ENCODE measurements around the gene ADIPOR2.

ADIPOR2 gene

GRCh38 chr12:1832801-1833595, 142.1 kb downstream of the ADIPOR2 start:
- DNase-seq (ENCODE audit: low read depth) = no peak

DNA sequence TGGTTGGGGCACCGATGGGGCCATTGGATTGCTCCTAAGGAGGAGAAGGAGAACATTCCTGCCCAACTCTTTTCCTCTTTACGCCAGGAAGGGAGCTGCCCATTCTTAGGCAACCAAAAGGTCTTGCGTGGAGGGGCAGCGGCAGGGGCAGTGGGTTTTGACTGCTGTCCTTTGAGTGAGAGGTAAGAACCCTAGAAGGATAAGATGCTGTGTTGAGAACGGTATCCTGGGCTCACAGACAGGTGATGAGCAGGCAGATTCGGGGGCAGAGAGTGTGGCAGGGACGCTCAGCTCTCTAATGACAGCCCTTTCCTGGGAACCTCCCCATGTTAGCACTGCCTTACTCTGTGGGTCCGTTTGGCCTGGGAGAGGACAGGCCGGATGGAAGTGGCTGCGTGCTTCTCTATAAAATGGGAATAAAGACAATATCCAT, 142.7 kb downstream of the ADIPOR2 start:
- no peak for DNase-seq (ENCODE audit: low read depth)

DNA sequence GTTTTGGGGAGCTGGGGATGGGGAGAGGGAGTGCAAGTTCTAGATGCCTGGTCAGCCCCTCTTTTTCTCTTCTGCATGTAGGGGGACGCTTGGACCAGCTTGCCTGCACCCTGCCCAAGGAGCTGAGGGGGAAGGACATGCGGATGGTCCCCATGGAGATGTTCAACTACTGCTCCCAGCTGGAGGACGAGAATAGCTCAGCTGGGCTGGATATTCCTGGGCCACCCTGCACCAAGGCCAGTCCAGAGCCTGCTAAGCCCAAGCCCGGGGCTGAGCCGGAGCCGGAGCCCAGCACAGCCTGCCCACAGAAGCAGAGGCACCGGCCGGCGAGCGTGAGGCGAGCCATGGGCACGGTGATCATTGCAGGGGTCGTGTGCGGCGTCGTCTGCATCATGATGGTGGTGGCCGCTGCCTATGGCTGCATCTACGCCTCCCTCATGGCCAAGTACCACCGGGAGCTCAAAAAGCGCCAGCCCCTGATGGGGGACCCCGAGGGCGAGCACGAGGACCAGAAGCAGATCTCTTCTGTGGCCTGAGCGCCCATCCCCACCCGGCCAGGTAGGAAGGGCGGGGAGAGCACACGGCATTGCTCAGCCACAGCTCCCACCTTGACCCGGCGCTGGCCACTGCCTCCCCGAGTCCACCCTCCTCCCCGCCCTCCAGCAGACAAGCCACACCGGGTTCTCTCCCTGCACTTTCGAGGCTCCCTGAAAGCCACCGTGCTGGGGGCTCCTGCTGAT, 143.5 kb downstream of the ADIPOR2 start:
- DNase-seq (ENCODE audit: low read depth) = no peak

GRCh38 chr12:1835211-1836131, 144.6 kb downstream of the ADIPOR2 start:
- DNase-seq (ENCODE audit: low read depth) = no peak

DNA sequence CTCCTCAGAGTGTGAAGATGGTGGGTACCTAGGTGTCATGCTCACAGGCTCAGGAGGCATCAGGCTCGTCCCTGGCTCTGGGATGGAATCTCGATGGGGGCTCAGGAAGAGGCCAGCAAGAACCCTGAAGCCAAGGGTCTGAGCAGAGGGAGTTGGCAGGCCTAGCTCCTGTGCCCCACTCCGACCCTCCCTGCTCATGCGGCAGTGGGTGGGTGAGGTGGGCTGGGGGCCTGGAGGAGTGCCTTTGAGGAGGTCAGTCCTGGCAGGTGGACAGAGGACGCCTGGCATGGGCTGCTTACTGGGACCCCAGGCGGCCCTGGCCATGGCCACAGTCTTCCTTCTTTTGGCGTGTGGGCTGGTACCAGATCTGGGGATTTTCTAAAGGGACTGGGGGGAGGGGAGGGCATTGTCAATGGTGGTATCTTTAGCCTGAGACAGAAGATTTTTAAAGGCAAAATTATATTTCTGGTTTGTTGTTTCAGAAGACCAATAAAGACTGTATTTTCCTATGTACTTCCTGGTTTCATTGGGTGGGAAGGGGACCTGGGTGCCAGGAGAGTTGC, 145.5 kb downstream of the ADIPOR2 start:
- DNase-seq (ENCODE audit: low read depth) = no peak

DNA sequence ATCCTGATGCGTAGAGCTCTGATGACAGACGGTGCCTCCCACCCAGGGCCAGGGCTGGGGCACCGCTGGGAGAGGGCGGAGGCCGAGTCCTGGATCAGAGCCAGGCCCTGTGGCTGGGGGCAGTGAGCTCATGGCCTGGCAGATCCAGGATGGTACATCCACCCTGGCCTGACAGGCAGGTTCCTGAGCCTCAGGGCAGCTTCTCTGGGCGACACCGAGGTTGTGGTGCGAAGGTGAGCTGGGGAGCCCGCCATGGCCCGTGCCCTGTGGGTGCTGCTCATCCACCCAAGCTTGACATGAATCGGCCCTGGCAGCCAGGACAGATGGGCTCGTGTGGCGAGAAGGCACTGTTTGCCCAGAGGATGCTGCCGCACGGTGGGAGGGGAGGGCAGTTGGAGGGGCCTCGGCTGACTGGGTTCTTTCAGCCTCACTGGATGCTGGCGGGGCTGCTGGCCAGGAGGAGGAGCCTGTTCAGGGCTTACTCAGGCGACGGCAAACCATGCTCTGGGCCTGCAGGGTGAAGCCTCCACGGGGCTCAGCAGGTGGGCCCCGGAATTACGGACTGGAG, 146.1 kb downstream of the ADIPOR2 start:
- no peak for DNase-seq (ENCODE audit: low read depth)

GRCh38 chr12:1837541-1838204, 146.8 kb downstream of the ADIPOR2 start:
- DNase-seq (ENCODE audit: low read depth) = no peak
